G401 (cell line): ENCODE results near the gene GBGT1. TPM values are rescaled to one million over a fixed set of nuclear protein-coding genes. Genes with fewer than 3 reads are reported as not detected.

Source experiments
- DNase-seq: peaks from one replicate; pipeline ENCODE4 v3.0.0-alpha.2; 2015; ENCODE audit warnings: low spot score
- in situ Hi-C: cut with HindIII; loops from 2 replicates; pipeline ENCODE4 v1.10.0; 2016; ENCODE audit warnings: low sequenced_read_pairs, mixed read lengths
- total RNA-seq: library from RNA; depleted of rRNA; stranded (reverse); fragments of >200 nt; shearing (Covaris generic); gene quantifications from 2 replicates; pipeline ENCODE4 v1.2.3, GENCODE V29; 2014; rRNA removed

The GBGT1 gene
- total RNA-seq, 1 experiment from 2014 or later, result not detected

DNA sequence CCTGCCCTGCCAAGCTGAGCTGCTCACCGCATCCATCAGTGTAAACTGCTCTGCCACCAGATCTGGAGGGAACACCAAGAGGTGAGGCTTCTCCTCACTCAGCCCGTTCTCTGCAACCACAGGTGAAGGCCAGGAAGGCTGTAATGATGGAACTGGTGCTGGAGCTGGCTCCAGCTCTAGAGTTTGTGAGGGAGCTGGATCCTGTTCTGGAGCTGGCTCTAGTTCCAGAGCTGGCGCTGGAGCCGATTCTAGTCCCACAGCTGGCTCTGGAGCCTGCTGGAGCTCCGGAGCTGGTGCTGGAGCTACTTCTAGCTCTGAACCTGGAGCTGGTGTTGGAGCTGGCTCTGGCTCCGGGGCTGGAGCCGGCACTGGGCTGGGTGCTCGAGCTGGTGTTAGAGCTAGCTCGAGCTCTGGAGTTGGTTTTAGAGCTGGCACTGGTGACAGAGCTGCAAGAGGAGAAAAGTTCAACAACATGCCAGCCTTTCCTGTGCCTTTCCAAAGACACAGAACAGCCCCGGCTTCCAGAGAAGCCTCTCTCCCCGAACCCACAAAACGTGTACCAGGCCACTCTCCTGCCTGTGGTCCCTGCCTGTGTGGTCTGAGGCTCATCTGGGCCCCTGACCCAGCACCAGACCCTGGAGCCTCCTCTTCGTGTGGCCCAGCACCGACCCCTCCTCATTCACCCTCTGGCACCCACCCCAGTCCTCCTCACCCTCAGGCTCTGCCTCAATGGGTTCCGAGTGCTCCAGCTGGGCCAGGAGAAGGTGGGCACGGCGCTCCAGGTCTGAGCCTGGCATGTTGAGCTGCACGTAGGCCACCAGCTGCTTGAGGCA, 55.5 kb downstream of the GBGT1 start:
- in situ Hi-C loops, result no loop called here
- DNase-seq, result no peak

DNA sequence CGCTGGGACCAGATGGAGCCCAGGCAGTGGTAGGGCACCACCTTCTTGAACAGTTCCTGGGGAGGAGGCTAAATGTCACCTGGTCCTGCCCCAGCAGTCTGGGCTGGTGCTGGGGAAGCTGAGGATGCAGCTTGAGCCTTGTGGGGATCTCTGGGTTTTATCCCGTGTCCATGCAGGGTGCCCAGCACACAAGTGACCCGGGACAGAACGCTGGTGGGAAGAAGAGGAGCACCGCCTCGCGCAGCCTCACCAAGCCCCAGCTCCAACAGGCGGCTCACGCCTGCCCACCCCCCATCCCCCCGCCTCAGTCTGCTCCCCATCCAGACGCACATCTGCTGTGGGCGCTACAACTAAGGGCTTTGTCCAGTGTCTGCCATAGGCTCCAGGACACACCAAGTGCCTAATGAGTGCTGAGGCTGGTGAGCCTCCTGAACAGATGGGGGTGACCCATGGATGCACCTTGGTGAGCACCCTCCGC, 56.4 kb downstream of the GBGT1 start:
- no peak for DNase-seq
- in situ Hi-C loops, result no loop called here

DNA sequence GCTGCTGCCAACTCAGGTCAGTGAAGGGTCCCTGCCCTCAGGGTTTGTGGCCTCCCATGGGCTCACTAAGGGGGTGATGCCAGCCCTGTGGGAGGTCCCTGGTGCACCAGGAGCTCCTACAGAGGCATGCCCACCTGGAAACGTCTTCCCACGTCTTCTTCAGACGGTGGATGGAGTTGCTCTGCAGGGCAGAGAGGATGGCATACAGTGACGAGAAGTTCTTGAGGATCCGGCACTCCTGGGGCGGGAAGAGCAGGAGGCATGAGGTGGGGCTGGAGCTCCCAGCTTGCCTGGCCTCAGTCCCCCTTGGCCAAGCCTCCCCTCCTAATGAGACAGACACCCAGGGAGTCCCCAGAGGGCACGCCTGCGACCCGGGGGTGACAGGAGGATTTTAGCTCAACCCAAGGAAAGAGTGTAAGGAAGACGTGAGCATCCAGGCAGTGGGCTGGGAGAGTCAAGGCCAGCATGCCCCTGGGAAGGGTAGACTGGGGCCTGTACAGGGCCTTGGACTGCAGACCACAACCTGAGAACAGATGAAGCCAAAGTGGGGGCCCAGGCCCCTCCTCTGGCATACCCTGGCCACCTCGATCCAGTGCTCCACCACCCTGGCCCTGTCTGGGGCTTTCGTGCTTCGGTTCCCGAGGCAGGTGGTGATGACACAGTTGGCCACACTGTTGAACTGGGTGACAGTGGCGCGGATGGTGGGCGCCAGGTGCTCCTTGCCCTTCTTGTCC, 57.0 kb downstream of the GBGT1 start:
- in situ Hi-C loops, result no loop called here
- no peak for DNase-seq

DNA sequence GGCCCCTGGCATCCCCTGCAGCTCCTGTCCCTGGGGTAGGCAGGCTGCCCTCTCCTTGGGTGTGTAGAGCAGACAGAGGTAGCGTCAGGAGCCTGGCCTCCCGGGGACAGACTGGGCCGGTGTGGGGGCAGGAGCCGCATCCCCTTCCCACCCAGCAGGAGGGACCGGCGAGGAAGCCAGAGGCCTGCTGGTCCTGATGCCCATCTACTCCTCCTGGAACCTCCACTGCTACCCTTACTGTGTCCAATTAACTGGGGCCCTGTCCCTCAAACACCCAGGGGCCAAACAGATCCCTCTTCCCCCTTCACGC, 58.3 kb downstream of the GBGT1 start:
- in situ Hi-C loops, result no loop called here
- DNase-seq, result no peak

DNA sequence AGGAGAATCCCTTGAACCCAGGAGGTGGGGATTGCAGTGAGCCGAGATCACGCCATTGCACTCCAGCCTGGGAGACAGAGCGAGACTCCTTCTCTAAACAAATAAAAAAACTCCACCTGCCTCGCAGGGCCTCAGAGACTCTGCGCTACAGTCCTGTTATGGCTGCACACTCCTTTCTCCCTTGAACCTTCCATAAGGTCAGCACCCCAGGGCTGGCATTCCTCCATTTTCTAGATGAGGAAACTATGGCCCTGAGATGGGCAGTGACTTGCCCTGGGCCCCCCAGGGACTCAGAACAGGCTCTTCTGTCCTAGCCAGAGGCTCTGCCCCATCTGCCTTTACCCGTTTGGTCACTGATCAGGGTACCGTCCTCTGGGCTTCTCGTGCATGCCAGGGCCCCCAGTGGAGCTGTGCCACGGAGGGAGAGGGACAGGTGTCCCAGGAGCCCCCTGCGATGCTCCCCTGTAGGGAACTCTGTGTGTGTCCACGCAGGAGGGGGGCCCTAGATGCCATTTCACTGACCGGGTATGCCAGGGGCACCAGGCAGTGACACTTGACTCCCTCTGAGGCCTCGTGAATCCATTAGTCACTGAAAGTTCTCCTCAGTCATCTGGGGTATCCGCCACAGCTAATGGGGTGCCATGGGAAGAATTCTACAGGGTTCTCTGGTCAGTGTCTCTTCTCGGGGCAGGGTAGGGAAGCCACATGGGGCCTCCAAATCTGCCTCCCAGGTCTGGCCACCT, 58.8 kb downstream of the GBGT1 start:
- in situ Hi-C loops, result no loop called here
- DNase-seq, result no peak

- DNase-seq, result no peak
These were observed 59.7 kb downstream of the GBGT1 start for GRCh38 chr9:133103987-133104505.

GRCh38 chr9:133103183-133103986, 60.3 kb downstream of the GBGT1 start:
- DNase-seq, result peak; percentile 59
- in situ Hi-C loops, result no loop called here

More at GRCh38 chr9:133103987-133104505, 59.7 kb downstream of the GBGT1 start:
- in situ Hi-C loops, result no loop called here

Other genes starting within 250 kb of the GBGT1 start
- 12.0 and 28.8 TPM in 2 replicates for gene TSC1, start 219.3 kb downstream of the GBGT1 start, total RNA-seq
- 1.5 TPM in 1 of 2 replicates, not detected in the other for gene GFI1B, start 185.2 kb downstream of the GBGT1 start, total RNA-seq
- gene GTF3C5, start 132.9 kb downstream of the GBGT1 start, total RNA-seq, result 96.1 and 101 TPM in 2 replicates
- gene CEL, start 101.9 kb downstream of the GBGT1 start, total RNA-seq, result 0.31 and 0.92 TPM in 2 replicates
- gene RALGDS, start 42.7 kb downstream of the GBGT1 start, total RNA-seq, result 21.7 and 29.8 TPM in 2 replicates
- not detected in 2 replicates for gene OBP2B, start 45.3 kb upstream of the GBGT1 start, total RNA-seq
- not detected in 2 replicates for gene ABO, start 111.3 kb upstream of the GBGT1 start, total RNA-seq
- gene SURF6, start 172.3 kb upstream of the GBGT1 start, total RNA-seq, result 23.3 and 40.6 TPM in 2 replicates
- 27.4 and 28.2 TPM in 2 replicates for gene MED22, start 184.2 kb upstream of the GBGT1 start, total RNA-seq
- gene RPL7A, start 184.3 kb upstream of the GBGT1 start, total RNA-seq, result 3,218 and 3,629 TPM in 2 replicates
- 33.8 and 51.7 TPM in 2 replicates for gene SURF1, start 192.6 kb upstream of the GBGT1 start, total RNA-seq
- gene SURF2, start 192.6 kb upstream of the GBGT1 start, total RNA-seq, result 32.3 and 47.5 TPM in 2 replicates
- gene SURF4, start 212.1 kb upstream of the GBGT1 start, total RNA-seq, result 333 and 361 TPM in 2 replicates
- 0.37 and 1.1 TPM in 2 replicates for gene STKLD1, start 212.5 kb upstream of the GBGT1 start, total RNA-seq